NB4 (cell line): Measurements from ENCODE around the gene LIPF.

ENCODE experiments used
- CTCF ChIP-seq: IDR thresholded peaks from one replicate; pipeline ENCODE4 v1.5.1; 2012; ENCODE audit warnings: low read depth, low read length
- MAX ChIP-seq: IDR thresholded peaks from 2 replicates; pipeline ENCODE4 v1.6.1; 2011; ENCODE audit warnings: low read depth, low read length
- POLR2A ChIP-seq: IDR thresholded peaks from 2 replicates; pipeline ENCODE4 v1.6.1; 2011; ENCODE audit warnings: mild to moderate bottlenecking; ENCODE audit not compliant: insufficient read length; ENCODE audit errors: extremely low read depth

GRCh38 chr10:88689366-88689765 lies 25.1 kb downstream of the LIPF start:
- TF ChIP-seq CTCF, result no peak
- TF ChIP-seq POLR2A, result no peak
- TF ChIP-seq MAX, result no peak
